ENCODE measurements around the gene SPO11.

The SPO11 gene

DNA sequence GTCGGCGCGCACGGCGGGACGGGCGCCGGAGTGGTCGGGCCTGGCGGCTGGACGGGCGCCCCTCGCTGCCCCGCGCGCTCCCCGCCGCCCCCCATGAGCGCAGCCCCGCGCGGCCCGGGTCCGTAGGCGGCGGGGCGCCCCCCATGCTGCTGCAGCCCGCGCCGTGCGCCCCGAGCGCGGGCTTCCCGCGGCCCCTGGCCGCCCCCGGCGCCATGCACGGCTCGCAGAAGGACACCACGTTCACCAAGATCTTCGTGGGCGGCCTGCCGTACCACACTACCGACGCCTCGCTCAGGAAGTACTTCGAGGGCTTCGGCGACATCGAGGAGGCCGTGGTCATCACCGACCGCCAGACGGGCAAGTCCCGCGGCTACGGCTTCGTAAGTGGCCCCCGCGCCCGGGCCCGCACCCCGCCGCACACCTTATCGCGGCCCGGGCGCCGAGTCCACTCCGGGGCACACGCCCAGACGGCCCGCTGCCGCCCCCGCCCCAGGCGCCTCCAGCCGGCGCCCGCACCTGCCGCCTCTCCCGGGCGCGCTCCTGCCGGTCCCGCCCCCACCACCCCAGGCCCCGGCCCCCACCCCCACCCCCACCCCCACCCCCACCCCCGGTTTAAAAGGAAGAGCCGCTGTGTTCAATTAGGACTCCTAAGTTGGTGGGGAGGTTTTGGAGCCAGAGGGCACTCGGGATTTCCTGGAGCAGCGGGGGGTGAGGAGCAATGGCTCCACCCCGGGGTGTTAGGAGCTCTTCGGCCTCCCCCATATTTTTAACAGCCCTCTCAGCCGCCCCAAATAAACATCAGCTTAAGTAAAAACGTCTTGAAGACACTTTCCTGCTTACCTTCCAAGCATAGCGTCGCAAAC is 62.1 kb downstream of the SPO11 start:
- ATAC-seq (ENCODE audit: low read depth) (no peak), DNase-seq (ENCODE audit: low spot score in 2 of 2) (peak in 1 of 2 donors; percentile 46)
- H3K9me3 Mint-ChIP-seq, result no peaks in the 10 kb centered on the region
- H3K27me3 Mint-ChIP-seq, result no peaks in the 10 kb centered on the region
- H3K36me3 Mint-ChIP-seq, result peaks cover 30% of the 10 kb centered on the region
- peak overlapping the region; percentile 92 for H3K4me3 Mint-ChIP-seq
- H3K27ac Mint-ChIP-seq, result peak overlapping the region; percentile 98
- peaks cover 38% of the 10 kb centered on the region for H3K4me1 Mint-ChIP-seq

DNA sequence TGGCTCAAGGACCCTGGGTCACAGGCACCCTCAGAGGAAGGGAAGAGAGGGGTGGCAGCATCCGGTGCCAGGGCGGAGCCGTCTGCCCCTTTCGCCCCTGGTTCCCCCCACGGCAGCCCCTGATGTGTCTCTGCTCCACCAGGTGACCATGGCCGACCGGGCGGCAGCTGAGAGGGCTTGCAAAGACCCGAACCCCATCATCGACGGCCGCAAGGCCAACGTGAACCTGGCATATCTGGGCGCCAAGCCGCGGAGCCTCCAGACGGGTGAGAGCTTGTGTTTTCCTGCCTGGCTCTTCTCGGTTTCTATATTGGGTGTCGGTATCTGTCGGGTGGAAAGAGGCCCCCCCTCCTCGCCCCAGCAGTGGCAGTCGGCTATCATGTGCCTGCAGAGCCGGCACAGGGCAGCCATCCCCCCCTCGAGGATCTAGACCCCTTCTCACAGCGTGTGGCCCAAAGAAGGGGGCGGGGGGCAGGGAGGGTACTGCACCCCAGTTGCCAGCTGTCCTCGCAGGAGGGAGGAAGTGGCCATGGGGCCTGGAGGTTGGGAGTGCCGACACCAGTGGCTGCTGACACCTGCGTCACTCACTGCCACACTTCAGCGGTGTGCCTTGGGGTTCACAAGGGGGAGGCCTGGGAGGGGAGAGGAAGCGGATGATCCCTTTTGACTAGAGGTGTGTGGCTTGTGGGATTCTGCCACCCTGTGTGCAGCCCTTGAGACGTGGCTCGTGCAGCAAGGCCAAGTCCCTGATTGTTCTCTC is 63.1 kb downstream of the SPO11 start:
- H3K4me3 Mint-ChIP-seq, result peak overlapping the region; percentile 92
- DNase-seq (ENCODE audit: low spot score in 2 of 2) (peak; percentile 70 to 74), ATAC-seq (ENCODE audit: low read depth) (peak; percentile 33)
- peaks cover 30% of the 10 kb centered on the region for H3K36me3 Mint-ChIP-seq
- no peaks in the 10 kb centered on the region for H3K27me3 Mint-ChIP-seq
- peaks cover 47% of the 10 kb centered on the region for H3K4me1 Mint-ChIP-seq
- H3K9me3 Mint-ChIP-seq, result no peaks in the 10 kb centered on the region
- peak overlapping the region; percentile 98 for H3K27ac Mint-ChIP-seq
